LNCAP (cell line): ENCODE results near the gene CD5L.

Experiments used
- TF ChIP-seq, protein P1 (sequence below): fragments of 450-650 bp; IDR thresholded peaks from 2 replicates; pipeline ENCODE4 v1.5.1; 2017; ENCODE audit warnings: mild to moderate bottlenecking

CD5L gene

GRCh38 chr1:157781048-157781447 lies 60.6 kb downstream of the CD5L start:
- TF ChIP-seq, protein P1, sequence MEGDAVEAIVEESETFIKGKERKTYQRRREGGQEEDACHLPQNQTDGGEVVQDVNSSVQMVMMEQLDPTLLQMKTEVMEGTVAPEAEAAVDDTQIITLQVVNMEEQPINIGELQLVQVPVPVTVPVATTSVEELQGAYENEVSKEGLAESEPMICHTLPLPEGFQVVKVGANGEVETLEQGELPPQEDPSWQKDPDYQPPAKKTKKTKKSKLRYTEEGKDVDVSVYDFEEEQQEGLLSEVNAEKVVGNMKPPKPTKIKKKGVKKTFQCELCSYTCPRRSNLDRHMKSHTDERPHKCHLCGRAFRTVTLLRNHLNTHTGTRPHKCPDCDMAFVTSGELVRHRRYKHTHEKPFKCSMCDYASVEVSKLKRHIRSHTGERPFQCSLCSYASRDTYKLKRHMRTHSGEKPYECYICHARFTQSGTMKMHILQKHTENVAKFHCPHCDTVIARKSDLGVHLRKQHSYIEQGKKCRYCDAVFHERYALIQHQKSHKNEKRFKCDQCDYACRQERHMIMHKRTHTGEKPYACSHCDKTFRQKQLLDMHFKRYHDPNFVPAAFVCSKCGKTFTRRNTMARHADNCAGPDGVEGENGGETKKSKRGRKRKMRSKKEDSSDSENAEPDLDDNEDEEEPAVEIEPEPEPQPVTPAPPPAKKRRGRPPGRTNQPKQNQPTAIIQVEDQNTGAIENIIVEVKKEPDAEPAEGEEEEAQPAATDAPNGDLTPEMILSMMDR, result no peak
